ENCODE data around the gene TMEM135. TPM values are rescaled to one million over a fixed set of nuclear protein-coding genes. Genes with fewer than 3 reads are reported as not detected.

Gene TMEM135
- total and polyA plus RNA-seq, 7 experiments from 2014 or later = 3.4 to 26.8 (median 10.6) TPM

GRCh38 chr11:87258171-87258833 lies 220.6 kb downstream of the TMEM135 start:
- Histone ChIP-seq H3K36me3 (ENCODE audit: control insufficient read depth in 2 of 3, insufficient read depth in 3 of 3, low read length in 3 of 3) (no peaks in the 10 kb centered on the region), H3K4me1 (ENCODE audit: control insufficient read depth in 2 of 2, insufficient read depth in 2 of 2, low read length in 2 of 2) (no peaks in the 10 kb centered on the region), H3K27ac (ENCODE audit: low read depth, low read length) (no peak overlapping the region), H3K9me3 (ENCODE audit: control insufficient read depth in 2 of 3, low read length in 3 of 3) (no peaks in the 10 kb centered on the region), H3K27me3 (ENCODE audit: control insufficient read depth in 2 of 2, insufficient read depth in 2 of 2, low read length in 2 of 2) (no peaks in the 10 kb centered on the region), H3K4me3 (ENCODE audit: low read length) (no peak overlapping the region)
- intact Hi-C loops (cut with micrococcal nuclease) = no loop called here
- Mint-ChIP-seq H3K9me3 (no peaks in the 10 kb centered on the region), H3K27ac (no peak overlapping the region), H3K4me3 (no peak overlapping the region), H3K4me1 (peaks cover 5 to 24% (median 14%) of the 10 kb centered on the region in 7 donors), H3K27me3 (no peaks in the 10 kb centered on the region), H3K36me3 (peaks cover 0 to 7% (median 0%) of the 10 kb centered on the region in 5 donors)
- ChIA-PET CTCF (no interaction called here), POLR2A (no interaction called here)
- no peak for ATAC-seq
- no peak for DNase-seq

- ATAC-seq = no peak
Measured at GRCh38 chr11:87259736-87260135, 222.0 kb downstream of the TMEM135 start.

GRCh38 chr11:87260811-87261210 lies 223.1 kb downstream of the TMEM135 start:
- Histone ChIP-seq H3K36me3 (ENCODE audit: control insufficient read depth in 2 of 3, insufficient read depth in 3 of 3, low read length in 3 of 3) (no peaks in the 10 kb centered on the region), H3K9me3 (ENCODE audit: control insufficient read depth in 2 of 3, low read length in 3 of 3) (no peaks in the 10 kb centered on the region), H3K27me3 (ENCODE audit: control insufficient read depth in 2 of 2, insufficient read depth in 2 of 2, low read length in 2 of 2) (no peaks in the 10 kb centered on the region), H3K4me3 (ENCODE audit: low read length) (no peak overlapping the region), H3K4me1 (ENCODE audit: control insufficient read depth in 2 of 2, insufficient read depth in 2 of 2, low read length in 2 of 2) (no peaks in the 10 kb centered on the region), H3K27ac (ENCODE audit: low read depth, low read length) (no peak overlapping the region)
- POLR2A ChIA-PET = no interaction called here
- Mint-ChIP-seq H3K4me3 (no peak overlapping the region), H3K27ac (no peak overlapping the region), H3K27me3 (no peaks in the 10 kb centered on the region), H3K4me1 (peaks cover 0 to 8% (median 5%) of the 10 kb centered on the region in 7 donors), H3K36me3 (peaks cover 0 to 7% (median 0%) of the 10 kb centered on the region in 5 donors), H3K9me3 (no peaks in the 10 kb centered on the region)
- ATAC-seq = no peak
- intact Hi-C loops (cut with micrococcal nuclease) = no loop called here
- no peak for DNase-seq
- CTCF ChIA-PET = no interaction called here

More at GRCh38 chr11:87259736-87260135, 222.0 kb downstream of the TMEM135 start:
- intact Hi-C loops (cut with micrococcal nuclease) = no loop called here
- Histone ChIP-seq H3K27ac (ENCODE audit: low read depth, low read length) (no peak overlapping the region), H3K36me3 (ENCODE audit: control insufficient read depth in 2 of 3, insufficient read depth in 3 of 3, low read length in 3 of 3) (no peaks in the 10 kb centered on the region), H3K9me3 (ENCODE audit: control insufficient read depth in 2 of 3, low read length in 3 of 3) (no peaks in the 10 kb centered on the region), H3K4me3 (ENCODE audit: low read length) (no peak overlapping the region), H3K4me1 (ENCODE audit: control insufficient read depth in 2 of 2, insufficient read depth in 2 of 2, low read length in 2 of 2) (no peaks in the 10 kb centered on the region), H3K27me3 (ENCODE audit: control insufficient read depth in 2 of 2, insufficient read depth in 2 of 2, low read length in 2 of 2) (no peaks in the 10 kb centered on the region)
- Mint-ChIP-seq H3K4me3 (no peak overlapping the region), H3K27me3 (no peaks in the 10 kb centered on the region), H3K9me3 (no peaks in the 10 kb centered on the region), H3K4me1 (peaks cover 4 to 19% (median 14%) of the 10 kb centered on the region in 7 donors), H3K27ac (no peak overlapping the region), H3K36me3 (peaks cover 0 to 7% (median 0%) of the 10 kb centered on the region in 5 donors)
- ChIA-PET POLR2A (no interaction called here), CTCF (no interaction called here)
- DNase-seq = no peak

GRCh38 chr11:87263264-87263838 lies 225.6 kb downstream of the TMEM135 start:
- H3K4me1 ChIP-seq (ENCODE audit: control insufficient read depth in 2 of 2, insufficient read depth in 2 of 2, low read length in 2 of 2) = no peaks in the 10 kb centered on the region
- H3K36me3 Mint-ChIP-seq = peaks cover 0 to 16% (median 5%) of the 10 kb centered on the region in 5 donors
- ATAC-seq (no peak), DNase-seq (no peak)
- no peak overlapping the region for H3K4me3 Mint-ChIP-seq
- no peak overlapping the region for H3K27ac ChIP-seq (ENCODE audit: low read depth, low read length)
- intact Hi-C loops (cut with micrococcal nuclease) = no loop called here
- ChIA-PET POLR2A (no interaction called here), CTCF (no interaction called here)
- H3K27me3 ChIP-seq (ENCODE audit: control insufficient read depth in 2 of 2, insufficient read depth in 2 of 2, low read length in 2 of 2) = no peaks in the 10 kb centered on the region
- no peaks in the 10 kb centered on the region for H3K9me3 ChIP-seq (ENCODE audit: control insufficient read depth in 2 of 3, low read length in 3 of 3)
- no peaks in the 10 kb centered on the region for H3K9me3 Mint-ChIP-seq
- H3K27me3 Mint-ChIP-seq = no peaks in the 10 kb centered on the region
- no peaks in the 10 kb centered on the region for H3K36me3 ChIP-seq (ENCODE audit: control insufficient read depth in 2 of 3, insufficient read depth in 3 of 3, low read length in 3 of 3)
- no peak overlapping the region for H3K27ac Mint-ChIP-seq
- H3K4me3 ChIP-seq (ENCODE audit: low read length) = no peak overlapping the region
- peaks cover 0 to 7% (median 3%) of the 10 kb centered on the region in 7 donors for H3K4me1 Mint-ChIP-seq

- CTCF ChIA-PET = no interaction called here
- H3K9me3 ChIP-seq (ENCODE audit: control insufficient read depth in 2 of 3, low read length in 3 of 3) = no peaks in the 10 kb centered on the region
- DNase-seq (no peak), ATAC-seq (no peak)
- Mint-ChIP-seq H3K27me3 (no peaks in the 10 kb centered on the region), H3K9me3 (no peaks in the 10 kb centered on the region), H3K27ac (no peak overlapping the region), H3K4me1 (peaks cover 0 to 7% (median 2%) of the 10 kb centered on the region in 7 donors), H3K4me3 (no peak overlapping the region), H3K36me3 (peaks cover 0 to 16% (median 5%) of the 10 kb centered on the region in 5 donors)
- no peak overlapping the region for H3K27ac ChIP-seq (ENCODE audit: low read depth, low read length)
- H3K36me3 ChIP-seq (ENCODE audit: control insufficient read depth in 2 of 3, insufficient read depth in 3 of 3, low read length in 3 of 3) = no peaks in the 10 kb centered on the region
- no peaks in the 10 kb centered on the region for H3K4me1 ChIP-seq (ENCODE audit: control insufficient read depth in 2 of 2, insufficient read depth in 2 of 2, low read length in 2 of 2)
- POLR2A ChIA-PET = no interaction called here
- no peaks in the 10 kb centered on the region for H3K27me3 ChIP-seq (ENCODE audit: control insufficient read depth in 2 of 2, insufficient read depth in 2 of 2, low read length in 2 of 2)
- intact Hi-C loops (cut with micrococcal nuclease) = no loop called here
- H3K4me3 ChIP-seq (ENCODE audit: low read length) = no peak overlapping the region
Measured at GRCh38 chr11:87263979-87264378, 226.2 kb downstream of the TMEM135 start.

GRCh38 chr11:87265132-87265531 lies 227.4 kb downstream of the TMEM135 start:
- ChIA-PET CTCF (interaction anchor here (1.3 kb wide), 1 partner anchor 326 kb away, joined by 3 read pairs; no protein-coding TSS in a partner anchor), POLR2A (no interaction called here)
- Histone ChIP-seq H3K27ac (ENCODE audit: low read depth, low read length) (no peak overlapping the region), H3K9me3 (ENCODE audit: control insufficient read depth in 2 of 3, low read length in 3 of 3) (no peaks in the 10 kb centered on the region), H3K27me3 (ENCODE audit: control insufficient read depth in 2 of 2, insufficient read depth in 2 of 2, low read length in 2 of 2) (no peaks in the 10 kb centered on the region), H3K36me3 (ENCODE audit: control insufficient read depth in 2 of 3, insufficient read depth in 3 of 3, low read length in 3 of 3) (no peaks in the 10 kb centered on the region), H3K4me3 (ENCODE audit: low read length) (no peak overlapping the region), H3K4me1 (ENCODE audit: control insufficient read depth in 2 of 2, insufficient read depth in 2 of 2, low read length in 2 of 2) (no peaks in the 10 kb centered on the region)
- H3K4me1 Mint-ChIP-seq = peaks cover 0 to 7% (median 2%) of the 10 kb centered on the region in 7 donors
- H3K27me3 Mint-ChIP-seq = no peaks in the 10 kb centered on the region
- H3K4me3 Mint-ChIP-seq = no peak overlapping the region
- DNase-seq (no peak), ATAC-seq (no peak)
- H3K36me3 Mint-ChIP-seq = peaks cover 0 to 13% (median 5%) of the 10 kb centered on the region in 5 donors
- no peaks in the 10 kb centered on the region for H3K9me3 Mint-ChIP-seq
- no peak overlapping the region for H3K27ac Mint-ChIP-seq
- intact Hi-C loops (cut with micrococcal nuclease) = no loop called here

- H3K27me3 ChIP-seq (ENCODE audit: control insufficient read depth in 2 of 2, insufficient read depth in 2 of 2, low read length in 2 of 2) = no peaks in the 10 kb centered on the region
- CTCF ChIA-PET = no interaction called here
- no peaks in the 10 kb centered on the region for H3K9me3 ChIP-seq (ENCODE audit: control insufficient read depth in 2 of 3, low read length in 3 of 3)
- DNase-seq (no peak), ATAC-seq (no peak)
- no peak overlapping the region for H3K27ac ChIP-seq (ENCODE audit: low read depth, low read length)
- Mint-ChIP-seq H3K4me1 (peaks cover 0 to 7% (median 2%) of the 10 kb centered on the region in 7 donors), H3K27me3 (no peaks in the 10 kb centered on the region), H3K9me3 (no peaks in the 10 kb centered on the region), H3K36me3 (peaks cover 0 to 13% (median 5%) of the 10 kb centered on the region in 5 donors), H3K4me3 (no peak overlapping the region), H3K27ac (no peak overlapping the region)
- no peaks in the 10 kb centered on the region for H3K4me1 ChIP-seq (ENCODE audit: control insufficient read depth in 2 of 2, insufficient read depth in 2 of 2, low read length in 2 of 2)
- H3K4me3 ChIP-seq (ENCODE audit: low read length) = no peak overlapping the region
- no peaks in the 10 kb centered on the region for H3K36me3 ChIP-seq (ENCODE audit: control insufficient read depth in 2 of 3, insufficient read depth in 3 of 3, low read length in 3 of 3)
- POLR2A ChIA-PET = no interaction called here
- intact Hi-C loops (cut with micrococcal nuclease) = no loop called here
Measured at GRCh38 chr11:87265979-87266378, 228.2 kb downstream of the TMEM135 start.
